Stimulated activated naive CD8-positive, alpha-beta T cell treated with anti-CD3 and anti-CD28 coated beads, Interleukin-15, amount 100 ng/mL, for 72 hours (primary cell): ENCODE results near the gene AS3MT.

Source experiments
- ATAC-seq: fragments of 150-1000 bp; cut with Tn5 transposase; 2 replicates; pipeline ENCODE4 v1.10.0; 2021; ENCODE audit warnings: mild to moderate bottlenecking, moderate library complexity
- DNase-seq, 2 donors: peaks; one replicate each; pipeline ENCODE4 v3.0.0; 2021 to 2022
- H3K27ac Mint-ChIP-seq, 2 donors: one replicate each; pipeline ENCODE4 v1.8.0; 2022; ENCODE audit warnings: mild to moderate bottlenecking in 2 of 2, mixed read lengths in 2 of 2, moderate library complexity in 2 of 2
- H3K27me3 Mint-ChIP-seq: one replicate; pipeline ENCODE4 v1.8.0; 2022; ENCODE audit warnings: mixed read lengths
- H3K4me1 Mint-ChIP-seq: one replicate; pipeline ENCODE4 v1.8.0; 2022; ENCODE audit warnings: mild to moderate bottlenecking, mixed read lengths
- H3K4me3 Mint-ChIP-seq, 2 donors: one replicate each; pipeline ENCODE4 v1.8.0; 2022; ENCODE audit warnings: mild to moderate bottlenecking in 2 of 2, mixed read lengths in 2 of 2, moderate library complexity in 1 of 2
- H3K9me3 Mint-ChIP-seq, 2 donors: one replicate each; pipeline ENCODE4 v1.8.0; 2022; ENCODE audit warnings: mixed read lengths in 2 of 2

AS3MT gene

DNA sequence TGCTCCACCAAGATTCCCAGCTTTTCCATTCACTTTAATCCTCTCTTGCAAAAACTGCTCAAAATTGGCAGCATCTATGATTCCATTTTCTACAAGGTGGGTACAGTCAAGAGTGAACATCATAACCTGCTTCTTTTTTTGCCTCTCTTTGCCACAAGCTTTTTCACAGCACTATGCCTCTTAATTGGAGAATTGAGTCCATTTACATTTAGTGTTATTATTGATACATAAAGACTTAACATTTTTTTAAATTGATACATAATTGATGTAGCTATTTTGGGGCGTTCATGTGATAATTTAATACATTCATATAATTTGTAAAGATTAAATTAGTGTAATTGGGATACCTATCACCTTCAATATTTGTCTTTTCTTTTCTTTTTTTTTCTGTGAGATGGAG lies 18.8 kb downstream of the AS3MT start:
- Mint-ChIP-seq H3K27ac (no peak overlapping the region), H3K9me3 (no peaks in the 10 kb centered on the region), H3K4me3 (no peak overlapping the region), H3K27me3 (no peaks in the 10 kb centered on the region), H3K4me1 (no peaks in the 10 kb centered on the region)
- DNase-seq (no peak), ATAC-seq (no peak)

DNA sequence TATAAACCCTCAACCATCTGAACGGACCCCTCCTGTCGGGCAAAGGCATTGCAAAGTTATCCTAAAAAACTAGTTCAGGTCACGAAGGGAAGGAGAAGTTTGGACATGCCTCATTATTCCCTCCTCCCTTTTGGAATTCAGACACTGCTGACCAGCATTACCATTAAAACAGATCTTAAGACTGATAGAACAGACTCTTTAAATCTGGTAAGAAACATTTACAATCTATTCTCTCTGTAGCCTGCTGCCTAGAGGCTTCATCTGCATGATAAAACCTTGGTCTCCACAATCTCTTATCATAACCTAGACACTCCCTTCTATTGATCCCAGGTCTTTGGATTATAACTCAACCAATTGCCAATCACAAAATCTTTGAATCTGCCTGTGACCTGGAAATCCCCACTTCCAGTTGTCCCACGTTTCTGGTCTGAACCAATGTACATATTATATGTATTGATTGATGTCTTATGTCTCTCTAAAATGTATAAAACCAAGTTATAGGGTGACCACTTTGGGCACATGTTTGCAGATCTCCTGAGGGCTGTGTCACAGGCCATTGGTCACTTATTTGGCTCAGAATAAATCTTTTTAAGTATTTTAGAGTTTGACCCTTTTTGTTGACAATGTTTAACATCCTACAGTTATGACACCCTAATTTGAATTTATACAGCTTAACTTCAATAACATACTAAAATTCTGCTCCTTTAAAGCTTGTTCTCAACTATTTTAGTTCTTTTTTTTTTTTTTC lies 25.4 kb downstream of the AS3MT start:
- H3K27me3 Mint-ChIP-seq: no peaks in the 10 kb centered on the region
- H3K4me3 Mint-ChIP-seq: no peak overlapping the region
- DNase-seq: no peak
- ATAC-seq: no peak
- H3K27ac Mint-ChIP-seq: no peak overlapping the region
- no peaks in the 10 kb centered on the region for H3K9me3 Mint-ChIP-seq
- no peaks in the 10 kb centered on the region for H3K4me1 Mint-ChIP-seq

DNA sequence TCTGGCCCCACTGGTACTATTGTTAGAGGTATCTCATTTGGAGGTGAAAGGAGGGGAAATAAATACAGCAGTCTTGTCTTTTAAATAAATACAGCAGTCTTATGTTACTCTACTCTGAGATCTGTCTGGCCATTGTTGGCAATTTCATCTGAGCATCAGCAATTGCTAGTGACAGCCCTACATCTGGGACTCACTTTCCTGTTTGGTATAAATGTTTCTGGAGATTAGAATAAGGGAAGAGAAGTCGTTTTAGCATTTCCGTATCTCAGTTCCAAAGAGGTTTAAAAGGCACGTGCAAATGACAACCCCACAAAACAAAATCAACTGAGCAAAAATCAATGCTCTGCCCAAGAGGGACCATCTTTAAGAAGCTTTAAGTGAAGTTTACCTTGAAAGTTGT lies 30.7 kb downstream of the AS3MT start:
- Mint-ChIP-seq H3K27me3 (no peaks in the 10 kb centered on the region), H3K9me3 (no peaks in the 10 kb centered on the region), H3K4me1 (no peaks in the 10 kb centered on the region), H3K4me3 (no peak overlapping the region), H3K27ac (no peak overlapping the region)
- ATAC-seq (no peak), DNase-seq (no peak)

DNA sequence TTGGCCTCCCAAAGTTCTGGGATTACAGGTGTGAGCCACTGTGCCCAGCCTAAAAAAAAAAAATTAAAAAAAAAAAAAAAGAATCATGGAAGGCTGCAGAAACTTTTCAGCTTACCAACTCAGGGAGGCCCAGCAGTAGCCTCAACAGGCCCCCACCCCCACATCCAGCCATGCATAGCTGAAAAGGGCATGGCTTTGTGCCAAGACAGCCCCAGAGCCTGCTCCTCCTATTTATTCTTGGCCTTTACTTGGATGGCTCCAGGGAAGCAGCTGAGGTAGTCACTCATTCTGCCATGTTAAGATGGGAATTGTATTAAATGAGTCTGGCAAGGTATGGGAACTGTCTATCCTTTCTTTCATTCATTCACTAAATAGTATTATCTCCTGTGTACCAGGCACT lies 35.1 kb downstream of the AS3MT start:
- ATAC-seq: no peak
- H3K4me3 Mint-ChIP-seq: no peak overlapping the region
- H3K4me1 Mint-ChIP-seq: no peaks in the 10 kb centered on the region
- H3K27ac Mint-ChIP-seq: no peak overlapping the region
- no peaks in the 10 kb centered on the region for H3K27me3 Mint-ChIP-seq
- H3K9me3 Mint-ChIP-seq: no peaks in the 10 kb centered on the region
- no peak for DNase-seq

DNA sequence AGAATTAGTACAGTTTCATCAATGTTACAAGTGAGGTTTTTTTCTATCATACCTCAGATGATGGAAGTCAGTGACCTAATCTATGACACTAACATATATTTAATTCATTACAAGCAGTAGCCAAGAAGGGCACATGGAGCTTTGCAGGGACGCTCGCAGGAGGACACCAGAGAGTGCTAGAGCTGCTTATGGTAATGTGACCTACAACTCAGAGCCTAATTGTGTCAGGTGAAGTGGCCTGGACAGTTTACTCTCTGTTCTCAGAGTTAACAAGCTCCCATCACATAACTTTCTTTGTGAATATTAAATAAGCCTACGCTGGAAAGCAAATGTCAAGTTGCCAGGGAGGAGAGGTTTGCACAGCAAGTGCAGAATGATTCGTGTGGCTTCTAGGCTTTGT lies 37.2 kb downstream of the AS3MT start:
- H3K4me1 Mint-ChIP-seq: no peaks in the 10 kb centered on the region
- no peaks in the 10 kb centered on the region for H3K27me3 Mint-ChIP-seq
- H3K9me3 Mint-ChIP-seq: no peaks in the 10 kb centered on the region
- no peak overlapping the region for H3K4me3 Mint-ChIP-seq
- ATAC-seq: no peak
- DNase-seq: no peak
- H3K27ac Mint-ChIP-seq: no peak overlapping the region

DNA sequence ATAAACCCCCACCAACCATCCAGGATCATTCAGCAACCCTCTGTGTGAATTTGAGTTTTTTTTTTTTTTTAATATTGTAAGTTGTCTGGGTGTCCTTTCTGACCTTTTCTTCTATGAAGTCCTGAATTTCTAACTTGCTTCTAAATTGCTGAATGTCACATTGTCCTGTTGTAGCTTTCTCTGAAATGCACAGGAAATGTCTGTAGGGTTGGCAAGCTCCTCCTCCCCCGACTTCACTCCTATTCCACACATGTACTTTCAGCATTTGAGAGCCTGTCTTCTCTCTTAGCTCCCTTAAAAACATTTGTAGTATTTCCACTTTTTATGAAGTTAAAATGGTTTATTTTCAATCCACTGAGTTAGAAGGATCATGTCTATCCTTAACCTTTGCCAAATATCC lies 45.5 kb downstream of the AS3MT start:
- Mint-ChIP-seq H3K9me3 (no peaks in the 10 kb centered on the region), H3K27me3 (peaks cover 22% of the 10 kb centered on the region), H3K4me3 (no peak overlapping the region), H3K4me1 (peaks cover 33% of the 10 kb centered on the region), H3K27ac (no peak overlapping the region)
- no peak for DNase-seq
- ATAC-seq: no peak

DNA sequence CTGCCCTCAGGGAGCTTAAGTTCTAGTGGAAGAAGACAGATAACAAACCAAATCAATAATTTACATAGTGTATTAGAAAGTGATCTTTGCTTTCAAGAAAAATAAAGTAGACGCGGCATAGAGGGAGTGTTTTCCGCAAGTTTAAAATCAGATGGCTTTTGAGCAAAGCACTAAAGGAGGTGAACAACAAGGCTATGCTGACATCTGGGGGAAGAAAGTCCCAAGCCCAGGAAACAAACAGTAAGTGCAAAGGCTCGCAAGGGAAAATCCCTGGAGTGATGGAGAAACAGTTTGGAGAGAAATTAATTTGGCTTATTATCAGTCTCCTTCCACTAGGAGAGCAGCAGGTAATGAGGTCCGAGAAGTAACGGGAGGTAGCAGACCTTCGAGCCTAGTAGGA lies 46.9 kb downstream of the AS3MT start:
- Mint-ChIP-seq H3K4me3 (peak overlapping the region; percentile 48 to 94), H3K9me3 (no peaks in the 10 kb centered on the region), H3K27ac (no peak overlapping the region), H3K4me1 (peaks cover 46% of the 10 kb centered on the region), H3K27me3 (peaks cover 22% of the 10 kb centered on the region)
- ATAC-seq (no peak), DNase-seq (no peak)

DNA sequence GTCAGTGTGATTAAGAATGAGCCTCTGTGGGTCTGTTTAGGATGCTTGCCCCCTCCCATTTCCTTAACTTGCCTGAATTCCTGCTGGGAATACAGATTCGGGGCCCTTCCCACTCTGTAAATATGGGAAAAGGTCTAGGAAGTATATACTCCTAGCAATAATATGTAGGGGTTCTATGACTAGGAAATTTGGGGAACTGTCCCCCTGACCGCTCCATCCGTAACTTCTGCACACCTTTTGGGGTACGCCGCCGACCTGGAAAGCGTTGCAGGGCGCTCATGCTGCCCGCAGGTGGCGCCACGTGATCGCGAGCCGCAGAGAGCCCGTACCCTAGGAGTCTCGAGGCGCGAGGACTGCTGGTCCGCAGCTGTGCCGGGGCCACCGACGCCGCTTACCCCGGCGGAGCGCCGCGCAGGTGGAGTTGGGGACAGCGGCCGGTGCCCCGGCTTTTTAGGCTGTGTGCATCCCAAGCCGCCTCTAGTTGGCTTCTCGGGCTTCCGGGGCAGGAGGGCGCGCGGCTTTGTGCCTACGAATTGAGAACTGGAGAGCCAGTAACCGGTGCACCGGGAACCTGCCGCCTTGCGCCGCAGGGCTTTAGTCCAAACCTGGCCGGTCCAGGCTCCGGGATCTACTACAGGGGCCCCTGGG lies 48.2 kb downstream of the AS3MT start:
- ATAC-seq (peak; percentile 74), DNase-seq (peak; percentile 85 to 87)
- H3K27ac Mint-ChIP-seq: peak overlapping the region; percentile 96 to 99
- peak overlapping the region; percentile 94 to 96 for H3K4me3 Mint-ChIP-seq
- peaks cover 13% of the 10 kb centered on the region for H3K27me3 Mint-ChIP-seq
- H3K9me3 Mint-ChIP-seq: no peaks in the 10 kb centered on the region
- H3K4me1 Mint-ChIP-seq: peaks cover 56% of the 10 kb centered on the region

DNA sequence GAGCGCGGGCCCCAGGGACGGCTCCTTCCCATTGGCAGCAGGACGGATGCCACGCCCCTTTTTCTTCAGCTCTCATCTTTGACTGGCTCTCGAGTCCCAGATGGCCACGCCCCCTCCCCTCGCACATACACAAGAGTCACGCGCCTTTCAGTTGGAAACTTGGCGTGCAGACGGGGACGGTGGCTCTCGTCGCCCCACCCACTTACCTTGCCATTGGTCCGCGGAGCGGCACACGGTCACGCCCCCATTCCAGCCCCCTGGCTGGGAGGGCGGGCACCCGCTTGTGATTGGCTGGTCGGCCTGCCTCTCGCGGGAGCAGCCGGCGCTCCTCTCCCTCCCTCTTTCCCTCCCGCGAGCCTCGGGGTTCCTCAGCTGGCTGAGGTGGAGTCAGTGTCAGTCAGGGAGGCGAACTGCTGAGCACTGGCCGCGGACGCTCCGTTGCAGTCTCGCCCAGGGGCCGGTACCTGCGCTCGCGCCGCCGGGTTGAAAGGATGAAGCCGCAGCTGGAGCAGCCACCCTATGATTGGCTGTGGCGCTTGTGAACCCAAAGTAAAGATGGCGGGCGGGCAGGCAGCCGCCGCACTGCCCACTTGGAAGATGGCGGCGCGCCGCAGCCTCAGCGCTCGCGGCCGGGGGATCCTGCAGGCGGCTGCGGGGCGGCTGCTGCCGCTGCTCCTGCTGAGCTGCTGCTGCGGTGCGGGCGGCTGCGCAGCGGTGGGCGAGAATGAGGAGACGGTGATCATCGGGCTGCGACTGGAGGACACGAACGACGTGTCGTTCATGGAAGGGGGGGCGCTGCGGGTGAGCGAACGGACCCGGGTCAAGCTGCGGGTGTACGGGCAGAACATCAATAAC lies 48.9 kb downstream of the AS3MT start, which contains the start of gene CNNM2:
CNNM2 (plus strand) TSS at position 333 of the 855 bp plus-strand sequence; CDS start at position 520, 187 bp downstream.
- peak within 1 kb of the TSS; percentile 98 to 99 for H3K27ac Mint-ChIP-seq
- ATAC-seq (peak; percentile 94), DNase-seq (peak; percentile 99 to 100)
- peaks cover 9% of the 10 kb centered on the region for H3K27me3 Mint-ChIP-seq
- peak within 1 kb of the TSS; percentile 94 to 96 for H3K4me3 Mint-ChIP-seq
- H3K9me3 Mint-ChIP-seq: no peaks in the 10 kb centered on the region
- peaks cover 64% of the 10 kb centered on the region for H3K4me1 Mint-ChIP-seq

DNA sequence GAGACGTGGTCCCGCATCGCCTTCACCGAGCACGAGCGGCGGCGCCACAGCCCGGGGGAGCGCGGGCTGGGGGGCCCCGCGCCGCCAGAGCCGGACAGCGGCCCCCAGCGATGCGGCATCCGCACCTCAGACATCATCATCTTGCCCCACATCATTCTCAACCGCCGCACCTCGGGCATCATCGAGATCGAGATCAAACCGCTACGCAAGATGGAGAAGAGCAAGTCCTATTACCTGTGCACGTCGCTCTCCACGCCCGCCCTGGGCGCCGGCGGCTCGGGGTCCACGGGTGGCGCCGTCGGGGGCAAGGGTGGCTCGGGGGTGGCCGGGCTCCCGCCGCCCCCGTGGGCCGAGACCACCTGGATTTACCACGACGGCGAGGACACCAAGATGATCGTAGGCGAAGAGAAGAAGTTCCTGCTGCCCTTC lies 49.6 kb downstream of the AS3MT start:
- H3K27ac Mint-ChIP-seq: peak overlapping the region; percentile 65 to 98
- H3K4me1 Mint-ChIP-seq: peaks cover 70% of the 10 kb centered on the region
- H3K4me3 Mint-ChIP-seq: peak overlapping the region; percentile 94 to 96
- DNase-seq (peak in 1 of 2 donors; percentile 54), ATAC-seq (peak; percentile 3)
- no peaks in the 10 kb centered on the region for H3K9me3 Mint-ChIP-seq
- peaks cover 9% of the 10 kb centered on the region for H3K27me3 Mint-ChIP-seq

DNA sequence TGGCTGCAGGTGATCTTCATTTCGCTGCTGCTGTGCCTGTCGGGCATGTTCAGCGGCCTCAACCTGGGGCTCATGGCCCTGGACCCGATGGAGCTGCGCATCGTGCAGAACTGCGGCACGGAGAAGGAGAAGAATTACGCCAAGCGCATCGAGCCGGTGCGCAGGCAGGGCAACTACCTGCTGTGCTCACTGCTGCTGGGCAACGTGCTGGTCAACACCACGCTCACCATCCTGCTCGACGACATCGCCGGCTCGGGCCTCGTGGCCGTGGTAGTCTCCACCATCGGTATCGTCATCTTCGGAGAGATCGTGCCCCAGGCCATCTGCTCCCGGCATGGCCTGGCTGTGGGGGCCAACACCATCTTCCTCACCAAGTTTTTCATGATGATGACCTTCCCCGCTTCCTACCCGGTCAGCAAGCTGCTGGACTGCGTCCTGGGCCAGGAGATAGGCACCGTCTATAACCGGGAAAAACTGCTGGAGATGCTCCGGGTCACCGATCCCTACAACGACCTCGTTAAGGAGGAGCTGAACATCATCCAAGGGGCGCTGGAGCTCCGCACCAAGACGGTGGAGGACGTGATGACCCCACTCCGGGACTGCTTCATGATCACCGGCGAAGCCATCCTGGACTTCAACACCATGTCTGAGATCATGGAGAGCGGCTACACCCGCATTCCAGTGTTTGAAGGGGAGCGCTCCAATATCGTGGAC lies 50.1 kb downstream of the AS3MT start:
- Mint-ChIP-seq H3K4me3 (peak overlapping the region; percentile 94 to 96), H3K4me1 (peaks cover 71% of the 10 kb centered on the region), H3K27ac (no peak overlapping the region), H3K27me3 (peaks cover 9% of the 10 kb centered on the region), H3K9me3 (no peaks in the 10 kb centered on the region)
- ATAC-seq: no peak
- DNase-seq: peak in 1 of 2 donors; percentile 31

DNA sequence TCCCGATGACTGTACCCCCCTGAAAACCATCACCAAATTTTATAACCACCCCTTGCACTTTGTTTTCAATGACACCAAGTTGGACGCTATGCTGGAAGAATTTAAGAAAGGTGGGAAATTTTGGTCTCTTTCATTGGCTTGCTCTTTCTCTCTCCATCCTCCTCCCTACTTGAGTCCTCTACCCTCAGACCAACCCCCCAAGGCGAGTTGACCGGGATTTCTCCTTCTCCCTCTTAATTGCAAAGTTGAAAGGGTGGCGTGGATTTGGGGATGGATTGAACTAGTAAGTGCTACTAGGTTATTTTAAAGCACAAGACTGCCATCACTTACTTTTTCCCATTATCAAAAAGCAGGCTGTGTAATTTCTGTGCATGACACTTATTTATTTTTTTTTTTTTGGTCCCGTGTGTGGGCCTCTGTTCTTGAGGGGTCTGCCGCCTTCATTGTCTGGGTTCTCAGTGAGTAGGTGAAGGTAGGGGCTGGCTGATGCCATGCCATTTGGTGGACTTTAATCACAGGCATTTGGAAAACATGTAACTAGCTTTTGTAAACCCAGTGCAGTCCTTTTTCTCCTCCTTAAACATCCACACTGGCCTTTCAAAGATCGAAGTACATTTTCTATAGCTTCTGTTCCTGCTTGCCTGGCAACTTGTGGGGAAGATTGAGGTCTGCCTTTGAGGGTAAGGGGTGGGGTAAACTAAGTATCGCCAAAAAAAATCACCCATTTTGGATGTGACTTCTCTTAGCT lies 50.9 kb downstream of the AS3MT start:
- Mint-ChIP-seq H3K4me3 (peak overlapping the region; percentile 94 to 96), H3K4me1 (peaks cover 64% of the 10 kb centered on the region), H3K27me3 (peaks cover 9% of the 10 kb centered on the region), H3K27ac (peak overlapping the region; percentile 23 to 59), H3K9me3 (no peaks in the 10 kb centered on the region)
- no peak for DNase-seq
- no peak for ATAC-seq

DNA sequence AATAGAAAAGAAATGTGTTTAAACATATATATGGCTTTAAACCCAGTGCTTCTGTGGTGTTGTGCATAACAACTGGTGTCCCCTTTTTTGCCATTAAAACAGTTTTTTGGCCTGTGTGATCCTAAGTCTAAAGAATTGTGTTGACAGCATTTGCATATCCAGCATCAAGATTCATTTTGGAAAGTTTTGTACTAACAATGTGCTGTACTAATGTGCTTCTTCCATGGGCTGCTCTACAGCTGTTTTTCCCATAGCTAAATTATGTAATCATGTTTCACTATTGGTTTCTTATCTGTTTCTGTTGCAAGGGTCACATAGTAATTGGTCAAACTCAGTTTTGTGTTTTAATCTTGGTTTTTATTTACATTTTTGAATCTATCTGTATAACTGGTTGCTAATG lies 54.3 kb downstream of the AS3MT start:
- DNase-seq: no peak
- H3K9me3 Mint-ChIP-seq: no peaks in the 10 kb centered on the region
- H3K27ac Mint-ChIP-seq: no peak overlapping the region
- no peaks in the 10 kb centered on the region for H3K27me3 Mint-ChIP-seq
- ATAC-seq: no peak
- H3K4me1 Mint-ChIP-seq: peaks cover 56% of the 10 kb centered on the region
- no peak overlapping the region for H3K4me3 Mint-ChIP-seq

DNA sequence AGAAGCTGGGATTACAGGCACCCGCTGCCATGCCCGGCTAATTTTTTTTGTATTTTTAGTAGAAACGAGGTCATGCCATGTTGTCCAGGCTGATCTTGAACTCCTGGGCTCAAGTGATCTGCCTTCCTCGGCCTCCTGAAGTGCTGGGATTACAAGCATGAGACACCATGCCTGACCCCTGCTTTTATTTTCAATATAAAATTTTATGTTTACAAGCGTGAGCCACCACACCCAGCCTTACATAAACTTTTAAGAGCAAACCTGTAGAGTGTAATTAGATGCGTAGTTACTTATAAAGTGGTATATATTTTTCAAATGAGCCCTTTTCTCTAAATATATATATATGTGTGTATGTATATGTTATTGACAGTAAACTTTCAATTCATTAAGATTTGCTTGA lies 57.6 kb downstream of the AS3MT start:
- peaks cover 26% of the 10 kb centered on the region for H3K4me1 Mint-ChIP-seq
- H3K9me3 Mint-ChIP-seq: no peaks in the 10 kb centered on the region
- no peaks in the 10 kb centered on the region for H3K27me3 Mint-ChIP-seq
- H3K27ac Mint-ChIP-seq: no peak overlapping the region
- DNase-seq: no peak
- ATAC-seq: no peak
- H3K4me3 Mint-ChIP-seq: no peak overlapping the region
